ENCODE results near the gene NECTIN3.

Gene NECTIN3

GRCh38 chr3:111151438-111151837, 79.8 kb downstream of the NECTIN3 start:
- no peak overlapping the region for H3K4me3 ChIP-seq (ENCODE audit: control insufficient read depth, low read depth, low read length)
- TF ChIP-seq, protein P1, sequence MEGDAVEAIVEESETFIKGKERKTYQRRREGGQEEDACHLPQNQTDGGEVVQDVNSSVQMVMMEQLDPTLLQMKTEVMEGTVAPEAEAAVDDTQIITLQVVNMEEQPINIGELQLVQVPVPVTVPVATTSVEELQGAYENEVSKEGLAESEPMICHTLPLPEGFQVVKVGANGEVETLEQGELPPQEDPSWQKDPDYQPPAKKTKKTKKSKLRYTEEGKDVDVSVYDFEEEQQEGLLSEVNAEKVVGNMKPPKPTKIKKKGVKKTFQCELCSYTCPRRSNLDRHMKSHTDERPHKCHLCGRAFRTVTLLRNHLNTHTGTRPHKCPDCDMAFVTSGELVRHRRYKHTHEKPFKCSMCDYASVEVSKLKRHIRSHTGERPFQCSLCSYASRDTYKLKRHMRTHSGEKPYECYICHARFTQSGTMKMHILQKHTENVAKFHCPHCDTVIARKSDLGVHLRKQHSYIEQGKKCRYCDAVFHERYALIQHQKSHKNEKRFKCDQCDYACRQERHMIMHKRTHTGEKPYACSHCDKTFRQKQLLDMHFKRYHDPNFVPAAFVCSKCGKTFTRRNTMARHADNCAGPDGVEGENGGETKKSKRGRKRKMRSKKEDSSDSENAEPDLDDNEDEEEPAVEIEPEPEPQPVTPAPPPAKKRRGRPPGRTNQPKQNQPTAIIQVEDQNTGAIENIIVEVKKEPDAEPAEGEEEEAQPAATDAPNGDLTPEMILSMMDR (IDR thresholded peaks at IDR 0.05; ENCODE audit: control insufficient read depth, insufficient read depth, low read depth, low read length, missing control alignments): no peak
- peak; percentile 18 for DNase-seq (ENCODE audit: low read depth)

GRCh38 chr3:111152496-111152895, 80.9 kb downstream of the NECTIN3 start:
- H3K4me3 ChIP-seq (ENCODE audit: control insufficient read depth, low read depth, low read length): no peak overlapping the region
- DNase-seq (ENCODE audit: low read depth): peak; percentile 44

DNA sequence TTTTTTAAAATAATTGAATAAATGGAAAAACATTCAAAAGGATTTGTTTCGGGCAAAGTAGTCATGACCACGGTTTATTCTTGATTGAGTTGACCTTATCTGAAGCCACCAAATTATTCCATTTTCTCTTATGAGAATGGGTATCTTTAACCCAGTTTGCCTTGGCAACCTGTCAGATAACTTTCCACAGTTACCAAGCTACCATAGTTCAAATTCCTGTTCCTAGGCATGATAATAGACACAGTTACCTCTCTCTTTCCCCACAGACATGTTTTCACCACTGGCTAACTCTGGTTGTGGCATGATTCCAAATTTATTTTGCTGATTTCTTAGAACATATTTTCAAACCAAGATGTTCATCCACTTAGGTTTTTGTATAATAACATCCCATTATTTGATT, 84.9 kb downstream of the NECTIN3 start:
- H3K4me3 ChIP-seq (ENCODE audit: control insufficient read depth, low read depth, low read length): no peak overlapping the region
- no peak for DNase-seq (ENCODE audit: low read depth)
- TF ChIP-seq, protein P1 (IDR thresholded peaks at IDR 0.05; ENCODE audit: control insufficient read depth, insufficient read depth, low read depth, low read length, missing control alignments): no peak

More at GRCh38 chr3:111152496-111152895, 80.9 kb downstream of the NECTIN3 start:
- TF ChIP-seq, protein P1 (IDR thresholded peaks at IDR 0.05; ENCODE audit: control insufficient read depth, insufficient read depth, low read depth, low read length, missing control alignments): no peak

- H3K4me3 ChIP-seq (ENCODE audit: control insufficient read depth, low read depth, low read length): no peak overlapping the region
- TF ChIP-seq, protein P1 (IDR thresholded peaks at IDR 0.05; ENCODE audit: control insufficient read depth, insufficient read depth, low read depth, low read length, missing control alignments): no peak
- no peak for DNase-seq (ENCODE audit: low read depth)
Measured at GRCh38 chr3:111159391-111159790, 87.8 kb downstream of the NECTIN3 start.

- H3K4me3 ChIP-seq (ENCODE audit: control insufficient read depth, low read depth, low read length): no peak overlapping the region
- TF ChIP-seq, protein P1 (IDR thresholded peaks at IDR 0.05; ENCODE audit: control insufficient read depth, insufficient read depth, low read depth, low read length, missing control alignments): no peak
- no peak for DNase-seq (ENCODE audit: low read depth)
Measured at GRCh38 chr3:111164621-111165020, 93.0 kb downstream of the NECTIN3 start.

DNA sequence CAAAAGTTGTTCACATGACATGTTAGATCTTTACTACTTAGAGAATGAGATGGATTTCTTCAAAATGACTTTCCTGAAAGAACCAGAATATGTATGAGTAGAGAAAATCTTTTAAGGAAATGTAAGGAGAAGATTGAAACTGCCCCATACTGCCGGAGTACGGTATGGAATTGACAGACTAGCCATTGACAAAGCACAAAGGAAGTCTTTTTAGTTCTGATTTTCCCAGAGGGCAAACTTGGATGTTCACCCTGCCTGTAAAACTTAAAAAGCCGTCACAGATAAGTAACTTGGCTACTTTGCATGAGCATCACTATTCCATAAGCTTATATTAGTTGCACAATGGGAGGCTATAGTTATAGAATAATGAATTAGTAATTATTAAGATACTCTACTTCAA, 93.8 kb downstream of the NECTIN3 start:
- H3K4me3 ChIP-seq (ENCODE audit: control insufficient read depth, low read depth, low read length): no peak overlapping the region
- TF ChIP-seq, protein P1 (IDR thresholded peaks at IDR 0.05; ENCODE audit: control insufficient read depth, insufficient read depth, low read depth, low read length, missing control alignments): no peak
- DNase-seq (ENCODE audit: low read depth): no peak

Data from AG09309 (cell line).